ENCODE results near the gene MYH10.

Gene MYH10

DNA sequence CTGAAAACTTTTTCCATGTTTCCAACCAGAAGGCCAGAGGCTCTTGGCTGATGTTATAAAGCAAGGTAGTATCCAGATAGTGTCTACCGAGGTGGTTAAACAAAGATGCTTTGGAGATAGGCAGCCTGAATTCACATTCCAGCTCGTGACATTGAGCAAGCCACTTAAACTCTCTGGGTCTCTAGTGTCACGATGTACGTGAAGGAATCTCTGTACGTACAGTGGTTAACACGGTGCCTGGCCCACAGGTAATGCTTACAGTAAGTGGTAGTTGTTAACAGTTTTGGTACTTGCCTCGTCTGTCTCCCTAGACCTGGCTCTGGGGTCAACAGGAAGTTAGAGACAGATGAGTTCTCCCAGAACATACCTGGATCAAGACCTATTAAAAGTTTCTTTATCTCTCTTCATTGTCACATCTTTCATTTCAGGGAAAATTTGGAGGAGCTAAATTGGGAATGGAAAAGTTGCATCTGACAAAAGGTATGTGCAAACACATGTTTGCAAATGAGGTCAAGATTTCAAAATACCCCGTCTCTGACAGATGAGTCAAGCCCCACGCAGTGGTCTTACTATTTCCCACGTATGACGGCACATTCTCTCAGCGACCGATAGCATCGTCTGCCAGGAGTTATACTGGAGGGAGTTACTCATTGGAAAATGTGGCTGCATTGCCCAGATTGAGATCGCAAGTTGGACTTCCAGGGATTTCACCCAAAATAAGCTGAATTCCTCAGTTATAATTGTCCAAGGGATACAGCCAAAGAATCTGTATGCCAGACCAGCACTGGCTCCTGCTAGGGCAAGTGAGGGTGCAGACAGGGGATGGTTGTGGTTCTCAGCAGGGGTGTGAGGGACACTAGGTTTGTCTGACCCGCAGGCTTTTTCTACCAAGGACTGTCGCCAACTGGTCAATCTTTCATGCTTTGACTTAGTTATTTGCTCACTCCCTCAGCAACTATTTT, 18.9 kb upstream of the MYH10 start:
- Histone ChIP-seq H3K79me2 (ENCODE audit: insufficient read depth, low read length) (no peaks in the 10 kb centered on the region), H3K4me3 (ENCODE audit: low read depth in 1 of 2, low read length in 2 of 2) (no peak overlapping the region), H3K36me3 (ENCODE audit: insufficient read depth, low read length) (no peaks in the 10 kb centered on the region), H3K4me1 (ENCODE audit: insufficient read depth, low read length) (no peaks in the 10 kb centered on the region), H3K4me2 (ENCODE audit: insufficient read depth, low read length) (no peak overlapping the region), H2AFZ (ENCODE audit: low read depth, low read length) (no peak overlapping the region), H3K9ac (ENCODE audit: low read depth, low read length) (no peak overlapping the region), H3K27me3 (ENCODE audit: insufficient read depth, low read length, poor library complexity) (peaks cover 10% of the 10 kb centered on the region), H3K9me3 (ENCODE audit: insufficient read depth, low read length, severe bottlenecking) (no peaks in the 10 kb centered on the region), H4K20me1 (ENCODE audit: insufficient read depth, low read length) (no peaks in the 10 kb centered on the region), H3K27ac (ENCODE audit: low read length) (no peak overlapping the region)
- TF ChIP-seq CTCF (IDR thresholded peaks at IDR 0.05; ENCODE audit: borderline replicate concordance, extremely low read depth, low read length, poor library complexity, severe bottlenecking) = no peak
- TF ChIP-seq EZH2 (IDR thresholded peaks at IDR 0.05; ENCODE audit: borderline replicate concordance, low read depth, low read length, severe bottlenecking) = no peak
- DNase-seq (no peak), ATAC-seq (ENCODE audit: insufficient read depth, low read depth) (no peak)

- ATAC-seq (ENCODE audit: insufficient read depth, low read depth) = no peak
- no peaks in the 10 kb centered on the region for H3K9me3 ChIP-seq (ENCODE audit: insufficient read depth, low read length, severe bottlenecking)
- peaks cover 10% of the 10 kb centered on the region for H3K27me3 ChIP-seq (ENCODE audit: insufficient read depth, low read length, poor library complexity)
Measured at GRCh38 chr17:8647956-8648355, 17.4 kb upstream of the MYH10 start.

DNA sequence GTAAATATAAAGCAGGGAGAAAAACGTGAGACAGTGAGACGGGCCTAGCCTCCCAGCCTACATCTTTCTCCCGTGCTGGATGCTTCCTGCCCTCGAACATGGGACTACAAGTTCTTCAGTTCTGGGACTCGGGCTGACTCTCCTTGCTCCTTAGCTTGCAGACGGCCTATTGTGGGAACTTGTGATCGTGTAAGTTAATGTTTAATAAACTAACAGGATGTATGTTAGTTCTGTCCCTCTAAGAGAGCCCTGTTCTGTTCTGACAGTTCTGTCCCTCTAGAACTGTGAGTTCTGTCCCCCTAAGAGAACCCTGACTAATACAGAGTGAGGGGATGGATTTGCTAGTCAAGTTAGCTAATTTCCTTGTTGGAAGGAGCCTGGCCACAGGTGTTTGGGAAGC, 16.7 kb upstream of the MYH10 start:
- peaks cover 6% of the 10 kb centered on the region for H3K27me3 ChIP-seq (ENCODE audit: insufficient read depth, low read length, poor library complexity)
- no peak for TF ChIP-seq CTCF (IDR thresholded peaks at IDR 0.05; ENCODE audit: borderline replicate concordance, extremely low read depth, low read length, poor library complexity, severe bottlenecking)
- no peak for TF ChIP-seq EZH2 (IDR thresholded peaks at IDR 0.05; ENCODE audit: borderline replicate concordance, low read depth, low read length, severe bottlenecking)
- no peak overlapping the region for H3K4me2 ChIP-seq (ENCODE audit: insufficient read depth, low read length)
- H3K27ac ChIP-seq (ENCODE audit: low read length) = no peak overlapping the region
- H3K79me2 ChIP-seq (ENCODE audit: insufficient read depth, low read length) = no peaks in the 10 kb centered on the region
- no peak overlapping the region for H3K4me3 ChIP-seq (ENCODE audit: low read depth in 1 of 2, low read length in 2 of 2)
- no peaks in the 10 kb centered on the region for H3K4me1 ChIP-seq (ENCODE audit: insufficient read depth, low read length)
- no peak for DNase-seq
- H3K9ac ChIP-seq (ENCODE audit: low read depth, low read length) = no peak overlapping the region
- ATAC-seq (ENCODE audit: insufficient read depth, low read depth) = no peak
- H4K20me1 ChIP-seq (ENCODE audit: insufficient read depth, low read length) = no peaks in the 10 kb centered on the region
- H3K36me3 ChIP-seq (ENCODE audit: insufficient read depth, low read length) = no peaks in the 10 kb centered on the region
- H2AFZ ChIP-seq (ENCODE audit: low read depth, low read length) = no peak overlapping the region
- no peaks in the 10 kb centered on the region for H3K9me3 ChIP-seq (ENCODE audit: insufficient read depth, low read length, severe bottlenecking)

More at GRCh38 chr17:8647956-8648355, 17.4 kb upstream of the MYH10 start:
- no peak overlapping the region for H3K4me3 ChIP-seq (ENCODE audit: low read depth in 1 of 2, low read length in 2 of 2)
- H3K27ac ChIP-seq (ENCODE audit: low read length) = no peak overlapping the region
- no peaks in the 10 kb centered on the region for H3K4me1 ChIP-seq (ENCODE audit: insufficient read depth, low read length)
- no peak overlapping the region for H2AFZ ChIP-seq (ENCODE audit: low read depth, low read length)
- no peak for DNase-seq
- H4K20me1 ChIP-seq (ENCODE audit: insufficient read depth, low read length) = no peaks in the 10 kb centered on the region
- H3K9ac ChIP-seq (ENCODE audit: low read depth, low read length) = no peak overlapping the region
- no peak for TF ChIP-seq EZH2 (IDR thresholded peaks at IDR 0.05; ENCODE audit: borderline replicate concordance, low read depth, low read length, severe bottlenecking)
- TF ChIP-seq CTCF (IDR thresholded peaks at IDR 0.05; ENCODE audit: borderline replicate concordance, extremely low read depth, low read length, poor library complexity, severe bottlenecking) = no peak
- no peak overlapping the region for H3K4me2 ChIP-seq (ENCODE audit: insufficient read depth, low read length)
- no peaks in the 10 kb centered on the region for H3K79me2 ChIP-seq (ENCODE audit: insufficient read depth, low read length)
- H3K36me3 ChIP-seq (ENCODE audit: insufficient read depth, low read length) = no peaks in the 10 kb centered on the region

All from DND-41 (cell line).